HG03135 (cell line): ENCODE measurements around the gene ADARB2.

Experiments used
- ATAC-seq: cut with Tn5 transposase; IDR thresholded peaks from one replicate; pipeline ENCODE4 v1.9.1; 2021; ENCODE audit warnings: mild to moderate bottlenecking, moderate library complexity; ENCODE audit not compliant: unreplicated experiment

Gene ADARB2

DNA sequence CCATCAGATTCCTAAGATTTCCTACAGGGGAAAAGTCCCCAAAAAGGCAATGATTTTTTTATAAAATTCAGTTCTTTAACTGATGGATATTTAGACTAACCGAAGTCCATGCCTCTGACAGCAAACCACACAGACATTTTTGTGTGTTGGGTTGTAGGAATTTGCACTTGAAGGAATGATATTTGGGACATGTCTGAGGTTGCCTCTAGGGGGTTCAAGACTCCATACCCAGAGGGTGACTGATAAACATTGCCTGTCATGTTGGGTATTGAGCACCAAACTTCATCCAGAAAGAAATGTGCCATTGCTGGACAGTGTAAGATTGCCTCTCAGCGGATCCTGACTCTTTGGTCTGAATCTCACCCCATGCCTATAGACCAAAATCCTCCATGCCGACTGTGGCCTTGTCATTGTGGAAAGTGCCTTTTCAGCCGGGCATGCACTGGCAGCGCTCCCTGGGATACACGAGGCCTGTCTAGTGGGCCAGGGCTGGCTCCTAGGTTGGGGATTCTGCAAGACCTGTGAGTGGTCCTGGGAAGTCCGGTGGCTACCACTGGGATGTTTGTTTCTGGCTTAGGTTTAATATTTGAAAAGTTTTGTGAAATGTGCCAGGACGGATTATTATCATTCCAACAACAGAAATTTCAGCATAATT lies 428.2 kb downstream of the ADARB2 start:
- no peak for ATAC-seq

GRCh38 chr10:1308173-1308961 lies 429.0 kb downstream of the ADARB2 start:
- no peak for ATAC-seq

DNA sequence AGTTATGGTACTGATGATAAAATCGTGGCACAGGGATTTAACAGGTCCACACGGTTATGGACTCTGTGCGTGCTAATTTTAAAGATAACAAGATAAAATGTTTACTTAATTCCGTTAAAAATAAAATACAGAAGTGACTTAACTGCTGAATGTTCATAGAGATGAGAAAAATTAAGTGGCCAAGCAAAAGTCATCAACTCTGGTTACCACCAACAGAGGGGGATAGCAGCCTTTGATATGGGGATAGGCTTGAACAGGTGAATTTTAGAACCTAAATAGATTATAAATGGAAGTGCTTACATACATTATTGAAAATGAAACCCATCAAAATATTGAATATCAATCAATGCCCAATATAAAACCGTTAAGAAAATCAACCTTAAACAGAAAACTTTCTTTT lies 436.2 kb downstream of the ADARB2 start:
- no peak for ATAC-seq

DNA sequence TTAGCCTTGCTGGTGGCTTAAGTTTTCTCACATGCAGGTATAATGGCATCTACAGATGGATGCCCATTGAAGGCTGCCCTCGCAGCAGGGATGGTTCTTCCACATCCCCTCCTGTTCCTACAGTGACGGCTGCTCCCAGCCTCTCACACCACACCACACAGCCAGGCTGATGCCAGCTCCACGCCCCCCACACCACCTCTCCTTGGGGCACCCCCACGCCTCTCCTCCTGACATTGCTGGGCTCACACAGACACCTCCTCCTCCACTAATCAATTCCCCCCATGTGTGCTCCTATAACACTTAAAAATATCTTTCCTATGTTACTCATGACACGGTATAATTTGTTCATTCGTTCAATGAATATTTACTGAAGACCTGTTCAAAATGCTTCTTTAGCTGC lies 437.1 kb downstream of the ADARB2 start:
- ATAC-seq: no peak

DNA sequence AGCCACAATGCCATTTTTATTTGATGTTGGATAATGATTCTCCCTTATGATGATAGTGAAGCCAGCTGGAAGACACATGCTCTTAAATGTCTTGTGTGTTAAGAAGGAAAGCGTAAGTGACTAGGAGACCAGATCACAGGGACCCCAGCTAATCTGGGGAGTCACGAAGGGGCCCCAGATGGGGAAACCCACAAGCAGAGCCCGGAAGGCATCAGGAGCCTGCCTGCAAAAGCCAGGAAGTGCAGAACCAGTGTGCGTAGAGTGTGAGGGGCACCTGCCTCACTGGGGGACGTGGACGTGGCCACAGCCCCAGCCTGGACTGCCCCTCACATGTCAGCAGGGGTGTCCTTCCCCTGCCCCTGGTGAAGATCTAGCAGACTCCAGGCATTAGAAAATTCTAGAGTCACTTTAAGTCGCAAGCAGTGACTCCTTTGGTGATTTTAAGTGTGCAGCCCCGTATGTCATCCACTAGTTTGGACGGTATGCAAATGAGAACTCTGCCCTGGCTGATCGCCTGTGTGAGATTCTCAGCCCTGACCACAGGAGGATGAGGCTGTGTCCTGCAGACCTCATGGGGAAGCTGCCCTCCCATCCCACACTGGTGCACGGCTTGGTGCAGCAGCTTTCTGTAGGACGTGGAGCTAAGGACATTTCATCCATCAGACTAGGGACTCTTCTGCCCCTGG lies 438.1 kb downstream of the ADARB2 start:
- ATAC-seq: no peak

GRCh38 chr10:1297566-1298301 lies 439.6 kb downstream of the ADARB2 start:
- ATAC-seq: no peak

DNA sequence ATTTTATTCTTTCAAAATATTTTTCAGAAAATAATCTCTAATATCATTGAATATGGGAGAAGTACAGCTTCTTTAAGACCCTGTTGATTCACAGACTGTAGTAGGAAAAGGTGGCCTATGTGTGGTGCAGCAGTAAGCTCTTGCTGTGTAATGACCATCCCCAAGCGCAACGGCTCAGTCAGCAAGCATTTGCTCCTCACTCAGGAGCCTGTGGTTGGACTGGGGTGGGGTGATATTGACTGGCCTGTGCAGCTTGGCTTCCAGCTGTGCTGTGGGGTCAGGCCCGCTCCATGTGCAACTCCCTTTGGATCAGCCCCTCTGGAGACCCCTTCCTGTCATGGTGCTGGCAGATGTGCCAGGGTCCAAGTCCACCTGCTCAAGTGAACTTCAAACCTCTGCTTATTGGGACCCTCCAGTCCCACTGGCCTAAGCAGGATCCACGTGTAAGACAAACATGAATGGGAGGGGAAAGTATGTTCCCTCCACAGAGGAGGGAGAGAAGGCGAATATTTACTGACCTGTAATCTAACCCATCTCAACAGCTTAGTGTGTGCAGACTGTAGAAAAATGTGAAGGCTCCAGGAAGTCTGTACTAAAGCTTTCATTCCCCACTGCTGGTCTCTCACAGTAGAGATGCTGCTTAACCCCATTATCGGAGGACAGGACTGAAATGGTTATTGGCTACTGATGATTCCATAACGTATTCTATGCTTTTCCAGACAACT lies 441.4 kb downstream of the ADARB2 start:
- ATAC-seq: no peak

GRCh38 chr10:1294748-1295147 lies 442.6 kb downstream of the ADARB2 start:
- ATAC-seq: no peak

- no peak for ATAC-seq
Measured at GRCh38 chr10:1293636-1294435, 443.5 kb downstream of the ADARB2 start.

GRCh38 chr10:1293157-1293556 lies 444.2 kb downstream of the ADARB2 start:
- no peak for ATAC-seq

DNA sequence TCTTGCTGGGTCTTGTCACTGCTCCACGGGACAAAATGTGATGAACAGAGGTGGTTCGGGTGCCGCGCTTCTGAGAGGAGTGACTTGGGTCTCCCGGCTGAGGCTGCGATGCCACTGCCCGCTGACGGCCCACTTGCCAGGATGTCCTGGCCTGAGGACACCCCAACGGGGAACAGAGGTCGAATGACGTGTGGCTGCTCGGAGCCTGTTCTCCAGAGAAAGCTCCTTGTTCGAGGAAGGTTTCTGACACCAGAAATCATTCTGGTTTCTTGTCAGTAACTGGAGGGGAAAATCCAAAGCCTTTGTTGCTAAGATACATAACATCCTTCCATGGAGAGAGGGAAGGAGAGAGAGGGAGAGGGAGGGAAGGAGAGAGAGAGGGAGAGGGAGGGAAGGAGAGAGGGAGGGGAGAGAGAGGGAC lies 444.7 kb downstream of the ADARB2 start:
- no peak for ATAC-seq

GRCh38 chr10:1291178-1292090 lies 445.9 kb downstream of the ADARB2 start:
- no peak for ATAC-seq

DNA sequence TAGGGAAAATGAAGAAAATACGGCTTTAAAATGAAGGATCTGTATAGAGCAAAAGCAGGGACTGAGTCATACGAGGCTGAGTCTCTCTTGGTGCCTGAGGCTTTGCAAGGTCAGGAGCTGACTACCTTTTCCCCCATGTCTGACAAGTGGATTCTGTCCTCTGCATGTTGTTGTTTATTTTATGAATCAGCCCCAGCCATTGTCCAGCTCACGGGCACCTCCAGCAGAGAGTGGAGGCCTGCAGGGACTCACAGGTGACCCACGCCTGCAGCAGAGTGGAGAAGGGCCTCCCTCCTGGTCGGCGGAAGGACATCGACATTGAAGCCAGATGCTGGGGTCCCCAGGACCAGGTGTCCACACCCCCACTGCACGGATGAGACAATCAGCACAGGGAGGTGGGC lies 447.3 kb downstream of the ADARB2 start:
- ATAC-seq: no peak

DNA sequence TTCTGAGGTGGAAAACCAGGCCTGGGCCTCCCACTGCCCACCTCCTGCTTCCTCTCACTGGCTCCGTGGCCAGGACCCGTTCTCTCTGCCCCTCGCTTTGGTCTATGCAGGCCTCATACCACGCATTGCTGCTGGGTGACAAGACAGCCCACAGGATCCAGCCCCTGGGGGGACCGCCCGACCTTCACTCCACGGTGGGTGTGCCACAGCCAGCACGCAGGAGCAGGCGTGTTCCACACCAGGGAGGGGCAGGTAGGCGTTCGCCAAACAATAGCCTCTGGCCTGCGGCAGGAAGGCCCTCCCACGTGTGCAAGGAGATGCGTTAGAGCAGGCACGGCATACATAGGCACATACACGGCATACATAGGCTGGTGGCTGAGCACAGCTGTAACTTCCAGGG lies 447.7 kb downstream of the ADARB2 start:
- ATAC-seq: no peak

DNA sequence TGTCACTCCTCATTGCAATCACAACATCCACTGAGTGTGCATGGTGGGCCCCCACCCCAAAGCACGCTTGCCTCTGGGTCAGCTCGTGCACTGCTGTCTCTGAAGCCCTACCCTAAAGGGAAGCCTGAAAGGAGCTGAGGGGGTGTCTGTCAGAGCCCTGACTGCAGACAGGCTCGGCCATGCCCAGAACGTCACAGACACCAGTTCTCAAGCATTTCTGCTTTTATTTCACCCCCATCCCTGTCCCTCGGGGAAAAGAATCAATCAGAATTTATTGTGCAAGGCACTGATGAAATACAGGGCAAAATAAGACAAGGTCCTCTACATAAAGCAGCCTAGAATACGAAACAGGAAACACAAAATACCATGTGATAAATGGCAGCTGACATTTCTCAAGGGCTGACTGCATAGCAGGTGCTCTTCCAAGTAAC lies 449.3 kb downstream of the ADARB2 start:
- no peak for ATAC-seq

DNA sequence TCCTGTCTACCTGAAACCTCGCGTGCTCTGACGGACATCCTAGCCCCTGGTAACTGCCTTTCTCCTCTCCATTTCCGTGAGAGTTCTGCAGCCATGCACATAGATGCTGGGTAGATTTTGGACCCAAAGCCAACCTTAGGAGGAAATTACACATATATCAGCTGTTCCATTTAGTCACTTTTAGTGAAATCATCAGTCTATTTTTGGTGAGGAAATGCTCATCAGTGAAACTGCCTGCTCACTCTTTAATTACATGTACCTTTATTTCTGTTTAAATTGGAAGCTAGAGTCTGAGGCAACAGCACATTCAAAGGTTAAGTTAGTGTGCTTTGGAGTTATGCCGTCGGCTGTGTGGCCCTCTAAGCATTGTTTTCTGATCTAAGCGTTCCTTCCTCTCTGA lies 449.8 kb downstream of the ADARB2 start:
- no peak for ATAC-seq

- ATAC-seq: no peak
Measured at GRCh38 chr10:1284076-1284475, 453.2 kb downstream of the ADARB2 start.

DNA sequence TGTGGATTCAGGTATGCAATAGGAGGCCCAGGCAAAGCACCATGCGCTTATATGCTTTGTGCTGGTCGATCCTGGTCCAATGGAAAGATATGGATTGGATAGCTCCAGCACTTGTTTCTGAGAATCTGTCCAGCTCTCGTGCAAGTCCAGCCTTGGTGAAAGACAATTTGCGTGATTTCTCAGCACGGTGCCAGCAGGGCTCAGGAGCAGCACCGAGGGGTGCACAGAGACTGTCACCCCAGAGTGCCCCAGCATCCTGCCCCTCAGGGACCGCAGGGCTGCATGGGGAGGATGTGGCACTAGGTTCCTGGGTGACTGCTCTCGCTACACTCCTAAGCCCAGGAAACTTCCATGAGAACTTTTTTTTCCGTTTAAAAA lies 455.9 kb downstream of the ADARB2 start:
- no peak for ATAC-seq
